NCI-H1436 (cell line): ENCODE measurements around the gene NUP160.
"Not testable (repeated sequence)": the region's sequence is repeated elsewhere in the genome, so short reads cannot be mapped to it uniquely, and the experiment has no call there.

Experiments
- DNase-seq: peaks from one replicate; lab custom pipeline; 2025; lab: John Stamatoyannopoulos, UW

Gene NUP160, protein sequence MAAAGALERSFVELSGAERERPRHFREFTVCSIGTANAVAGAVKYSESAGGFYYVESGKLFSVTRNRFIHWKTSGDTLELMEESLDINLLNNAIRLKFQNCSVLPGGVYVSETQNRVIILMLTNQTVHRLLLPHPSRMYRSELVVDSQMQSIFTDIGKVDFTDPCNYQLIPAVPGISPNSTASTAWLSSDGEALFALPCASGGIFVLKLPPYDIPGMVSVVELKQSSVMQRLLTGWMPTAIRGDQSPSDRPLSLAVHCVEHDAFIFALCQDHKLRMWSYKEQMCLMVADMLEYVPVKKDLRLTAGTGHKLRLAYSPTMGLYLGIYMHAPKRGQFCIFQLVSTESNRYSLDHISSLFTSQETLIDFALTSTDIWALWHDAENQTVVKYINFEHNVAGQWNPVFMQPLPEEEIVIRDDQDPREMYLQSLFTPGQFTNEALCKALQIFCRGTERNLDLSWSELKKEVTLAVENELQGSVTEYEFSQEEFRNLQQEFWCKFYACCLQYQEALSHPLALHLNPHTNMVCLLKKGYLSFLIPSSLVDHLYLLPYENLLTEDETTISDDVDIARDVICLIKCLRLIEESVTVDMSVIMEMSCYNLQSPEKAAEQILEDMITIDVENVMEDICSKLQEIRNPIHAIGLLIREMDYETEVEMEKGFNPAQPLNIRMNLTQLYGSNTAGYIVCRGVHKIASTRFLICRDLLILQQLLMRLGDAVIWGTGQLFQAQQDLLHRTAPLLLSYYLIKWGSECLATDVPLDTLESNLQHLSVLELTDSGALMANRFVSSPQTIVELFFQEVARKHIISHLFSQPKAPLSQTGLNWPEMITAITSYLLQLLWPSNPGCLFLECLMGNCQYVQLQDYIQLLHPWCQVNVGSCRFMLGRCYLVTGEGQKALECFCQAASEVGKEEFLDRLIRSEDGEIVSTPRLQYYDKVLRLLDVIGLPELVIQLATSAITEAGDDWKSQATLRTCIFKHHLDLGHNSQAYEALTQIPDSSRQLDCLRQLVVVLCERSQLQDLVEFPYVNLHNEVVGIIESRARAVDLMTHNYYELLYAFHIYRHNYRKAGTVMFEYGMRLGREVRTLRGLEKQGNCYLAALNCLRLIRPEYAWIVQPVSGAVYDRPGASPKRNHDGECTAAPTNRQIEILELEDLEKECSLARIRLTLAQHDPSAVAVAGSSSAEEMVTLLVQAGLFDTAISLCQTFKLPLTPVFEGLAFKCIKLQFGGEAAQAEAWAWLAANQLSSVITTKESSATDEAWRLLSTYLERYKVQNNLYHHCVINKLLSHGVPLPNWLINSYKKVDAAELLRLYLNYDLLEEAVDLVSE (N-terminal part only)

DNA sequence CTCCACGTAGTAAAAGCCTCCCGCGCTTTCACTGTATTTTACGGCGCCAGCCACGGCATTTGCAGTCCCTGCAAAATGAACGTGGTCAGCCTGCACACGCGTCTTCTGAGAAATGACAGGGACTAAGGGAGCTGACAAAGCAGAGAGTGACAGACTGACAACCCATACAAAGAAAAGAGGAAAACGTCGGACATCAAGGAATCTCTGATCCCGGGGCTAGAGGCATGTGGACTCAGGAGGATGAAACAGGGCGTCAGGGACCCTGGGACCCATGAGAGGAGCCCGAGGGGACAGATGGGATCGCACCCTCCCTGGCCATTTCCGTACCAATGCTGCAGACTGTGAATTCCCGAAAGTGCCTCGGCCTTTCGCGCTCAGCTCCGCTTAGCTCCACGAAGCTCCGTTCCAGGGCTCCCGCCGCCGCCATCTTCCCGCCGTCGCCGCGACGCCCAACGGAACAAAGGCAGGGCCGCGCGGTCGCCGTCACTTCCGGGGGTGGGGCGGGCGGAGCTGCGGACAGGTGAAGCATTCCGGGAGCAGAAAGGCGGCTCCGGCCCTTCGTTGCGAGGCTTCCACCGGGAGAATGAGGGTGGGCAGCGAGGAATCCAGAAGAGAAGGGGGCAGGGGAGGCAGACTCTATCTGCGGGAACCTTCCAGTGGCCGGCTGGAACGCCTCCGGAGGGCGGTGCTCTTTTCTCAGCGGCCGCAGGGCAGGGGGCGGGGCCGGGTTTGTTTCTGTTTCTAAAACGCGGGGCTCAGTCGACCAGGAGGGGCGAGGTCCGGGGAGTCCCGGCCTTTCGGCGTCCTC, at the start of gene NUP160:
Gene NUP160, minus strand, starts transcription at position 459 of the 808 bp plus-strand sequence. Its CDS starts 32 bp downstream, at position 427.
- peak; percentile 58 for DNase-seq

DNA sequence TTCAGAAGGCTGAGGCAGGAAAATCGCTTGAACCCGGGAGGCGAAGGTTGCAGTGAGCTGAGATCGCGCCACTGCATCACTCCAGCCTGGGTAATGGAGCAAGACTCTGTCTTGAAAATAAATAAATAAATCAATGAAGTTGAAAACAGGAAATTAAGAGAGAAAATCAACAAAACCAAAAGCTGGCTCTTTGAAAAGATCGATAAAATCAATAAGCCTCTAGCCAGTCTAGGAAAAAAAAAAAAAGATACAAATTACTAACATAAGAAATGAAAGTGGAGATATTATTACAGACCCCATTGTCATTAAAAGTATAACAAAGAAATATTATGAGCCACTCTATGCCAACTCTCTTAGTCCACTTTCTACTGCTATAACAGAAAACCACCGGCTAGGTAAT, 48.0 kb upstream of the NUP160 start:
- DNase-seq: no peak

DNA sequence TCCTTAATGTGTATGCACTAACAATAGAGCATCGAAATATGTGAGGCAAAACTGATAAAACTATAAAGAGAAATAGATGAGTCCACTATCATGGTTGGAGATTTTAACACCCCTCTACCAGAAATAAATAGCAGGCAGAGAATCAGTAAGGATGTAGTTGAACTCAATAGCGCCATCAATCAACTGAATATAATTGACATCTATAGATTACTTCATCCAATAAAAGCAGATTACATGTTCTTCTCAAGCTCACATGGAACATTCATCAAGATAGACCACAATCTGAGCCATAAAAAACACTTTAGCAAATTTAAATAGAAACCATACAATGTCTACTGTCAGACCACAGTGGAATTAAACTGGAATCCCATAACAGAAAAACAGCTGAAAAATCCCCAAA, 46.9 kb upstream of the NUP160 start:
- no peak for DNase-seq

DNA sequence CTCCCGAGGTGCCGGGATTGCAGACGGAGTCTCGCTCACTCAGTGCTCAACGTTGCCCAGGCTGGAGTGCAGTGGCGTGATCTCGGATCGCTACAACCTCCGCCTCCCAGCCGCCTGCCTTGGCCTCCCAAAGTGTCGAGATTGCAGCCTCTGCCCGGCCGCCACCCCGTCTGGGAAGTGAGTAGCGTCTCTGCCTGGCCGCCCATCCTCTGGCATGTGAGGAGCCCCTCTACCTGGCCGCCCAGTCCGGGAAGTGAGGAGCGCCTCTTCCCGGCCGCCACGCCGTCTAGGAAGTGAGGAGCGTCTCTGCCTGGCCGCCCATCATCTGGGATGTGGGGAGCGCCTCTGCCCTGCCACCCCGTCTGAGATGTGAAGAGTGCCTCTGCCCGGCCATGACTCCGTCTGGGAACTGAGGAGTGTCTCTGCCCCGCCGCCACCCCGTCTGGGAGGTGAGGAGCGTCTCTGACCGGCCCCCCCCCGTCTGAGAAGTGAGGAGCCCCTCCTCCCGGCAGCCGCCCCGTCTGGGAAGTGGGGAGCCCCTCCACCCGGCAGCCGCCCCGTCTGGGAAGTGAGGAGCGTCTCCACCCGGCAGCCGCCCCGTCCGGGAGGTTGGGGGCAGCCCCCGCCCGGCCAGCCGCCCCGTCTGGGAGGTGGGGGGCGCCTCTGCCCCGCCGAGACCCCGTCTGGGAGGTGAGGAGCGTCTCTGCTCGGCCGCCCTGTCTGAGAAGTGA, 44.6 kb upstream of the NUP160 start:
- DNase-seq: not testable (repeated sequence)

DNA sequence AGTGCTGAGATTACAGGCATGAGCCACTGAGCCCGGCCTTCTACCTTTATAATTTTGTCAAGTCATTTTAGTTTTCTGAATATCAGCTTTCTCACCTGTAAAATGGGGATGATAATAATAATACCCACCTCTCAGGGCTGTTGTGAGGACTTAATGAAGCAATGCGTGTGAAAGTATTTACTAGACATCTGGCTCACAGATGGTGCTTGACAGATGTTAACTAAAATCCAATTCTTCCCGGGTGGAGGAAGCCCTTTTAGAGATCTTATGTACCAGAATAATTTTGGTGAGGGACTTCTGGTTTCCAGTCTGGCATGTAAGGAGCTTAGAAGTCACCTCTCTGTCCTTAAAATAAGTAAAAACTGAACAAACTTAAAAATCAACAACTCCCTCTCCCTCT, 43.7 kb upstream of the NUP160 start:
- no peak for DNase-seq

DNA sequence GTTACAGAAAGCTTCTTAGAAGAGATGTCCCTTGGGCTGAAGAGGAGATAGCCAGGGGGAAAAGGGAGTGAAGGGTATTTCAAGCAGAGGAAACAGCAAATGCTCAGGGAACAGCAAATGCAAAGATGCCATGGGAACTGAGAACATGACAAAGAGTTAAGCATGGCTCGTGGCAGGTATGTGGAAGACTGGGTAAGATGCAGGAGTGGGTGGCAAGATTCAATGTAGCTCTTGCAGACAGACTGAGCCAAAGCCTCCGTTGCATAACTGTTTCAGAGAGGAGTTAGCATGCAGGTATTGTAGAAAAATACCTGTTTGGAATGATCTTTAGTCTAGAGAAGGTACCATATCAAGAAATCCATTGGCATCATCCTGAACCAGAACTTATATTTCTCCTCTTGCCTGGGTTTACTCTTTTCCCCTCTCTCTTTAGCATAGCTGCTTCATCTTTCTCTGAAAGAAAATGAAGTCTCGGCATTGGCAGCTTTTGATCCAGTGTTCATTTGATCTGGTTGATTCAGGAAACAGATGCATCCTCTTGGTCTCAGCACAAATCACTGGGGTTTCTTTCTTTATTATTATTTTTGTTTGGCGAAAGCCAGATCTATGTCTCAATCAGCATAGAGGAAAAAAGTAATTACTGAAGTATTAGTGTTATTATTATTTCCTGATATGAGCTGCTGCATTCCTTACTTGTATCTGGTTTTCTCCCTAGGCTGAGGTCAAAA, 41.7 kb upstream of the NUP160 start:
- DNase-seq: no peak

DNA sequence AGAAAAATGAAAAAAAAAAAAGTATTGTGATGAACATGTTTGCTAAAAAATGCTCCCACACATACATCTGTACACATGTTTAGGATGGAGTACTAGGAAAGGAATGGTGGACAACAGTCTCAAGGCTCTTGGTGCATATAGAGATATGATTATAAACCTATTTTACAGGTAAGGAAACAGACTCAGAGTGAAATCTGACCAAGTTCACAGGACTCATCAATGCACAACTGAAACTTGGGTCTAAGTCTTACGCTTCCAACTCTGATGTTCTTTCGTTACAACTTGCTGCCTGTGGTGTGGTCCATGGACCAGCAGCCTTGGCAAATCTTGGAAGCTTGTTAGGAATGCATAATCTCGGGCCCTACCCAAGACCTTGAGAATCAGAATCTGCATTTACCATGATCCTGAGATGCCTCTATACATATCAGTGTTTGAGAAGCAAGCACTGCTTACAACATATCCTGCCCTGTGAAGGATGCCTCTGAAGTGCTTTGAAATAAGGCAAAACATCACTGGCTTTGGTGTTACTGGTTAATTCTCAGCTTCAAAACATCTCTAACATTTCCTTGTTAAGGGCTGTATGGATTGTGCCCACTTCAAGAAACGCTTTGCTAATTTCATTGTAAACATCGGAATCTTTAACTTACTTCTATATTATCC, 39.9 kb upstream of the NUP160 start:
- no peak for DNase-seq

DNA sequence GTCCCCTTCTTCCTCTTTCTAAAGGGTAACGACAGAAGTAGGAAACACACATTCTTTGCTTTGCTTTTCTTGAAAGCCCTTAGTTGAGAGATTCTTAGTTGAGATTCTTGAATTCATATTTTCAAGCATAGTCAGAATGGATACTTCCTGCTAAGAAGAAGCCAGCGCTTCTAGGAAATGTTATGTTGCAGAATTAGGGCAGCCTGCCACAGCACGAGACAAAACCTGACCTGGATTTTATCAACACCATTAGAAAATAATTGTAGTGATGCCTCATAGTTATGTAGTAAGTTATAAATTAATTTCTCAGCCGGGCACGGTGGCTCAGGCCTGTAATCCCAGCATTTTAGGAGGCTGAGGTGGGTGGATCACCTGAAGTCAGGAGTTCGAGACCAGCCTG, 37.9 kb upstream of the NUP160 start:
- no peak for DNase-seq

DNA sequence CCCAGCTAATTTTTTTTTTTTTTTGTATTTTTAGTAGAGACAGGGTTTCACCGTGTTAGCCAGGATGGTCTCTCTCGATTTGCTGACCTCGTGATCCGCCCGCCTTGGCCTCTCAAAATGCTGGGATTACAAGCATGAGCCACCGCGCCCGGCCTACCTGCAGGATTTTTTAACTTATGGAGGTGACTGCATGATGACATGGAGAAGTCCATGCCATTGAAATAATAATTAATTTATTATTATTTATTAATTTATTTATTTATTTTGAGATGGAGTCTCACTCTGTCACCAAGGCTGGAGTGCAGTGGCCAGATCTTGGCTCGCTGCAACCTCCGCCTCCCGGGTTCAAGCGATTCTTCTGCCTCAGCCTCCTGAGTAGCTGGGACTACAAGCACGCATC, 34.3 kb upstream of the NUP160 start:
- DNase-seq: not testable (repeated sequence)

DNA sequence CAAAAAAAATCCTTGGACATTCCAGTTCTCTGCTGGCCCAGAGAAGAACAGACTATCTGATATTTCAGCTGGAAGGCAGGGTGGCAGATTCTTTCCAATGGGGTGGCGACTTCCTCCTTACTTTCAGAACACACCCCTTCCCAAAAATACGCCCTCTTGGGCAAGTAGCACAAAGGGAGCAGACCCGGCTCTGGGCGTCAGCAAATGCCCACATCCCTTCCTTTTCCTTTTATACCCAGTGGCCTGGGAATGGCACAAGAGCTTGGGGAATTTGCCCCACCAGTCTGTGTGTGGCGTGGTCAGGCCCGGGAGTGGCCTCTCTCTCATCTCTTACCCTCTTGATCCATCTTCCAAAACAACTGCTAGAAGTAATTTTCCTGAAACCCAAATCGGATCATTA, 33.0 kb upstream of the NUP160 start:
- DNase-seq: no peak

DNA sequence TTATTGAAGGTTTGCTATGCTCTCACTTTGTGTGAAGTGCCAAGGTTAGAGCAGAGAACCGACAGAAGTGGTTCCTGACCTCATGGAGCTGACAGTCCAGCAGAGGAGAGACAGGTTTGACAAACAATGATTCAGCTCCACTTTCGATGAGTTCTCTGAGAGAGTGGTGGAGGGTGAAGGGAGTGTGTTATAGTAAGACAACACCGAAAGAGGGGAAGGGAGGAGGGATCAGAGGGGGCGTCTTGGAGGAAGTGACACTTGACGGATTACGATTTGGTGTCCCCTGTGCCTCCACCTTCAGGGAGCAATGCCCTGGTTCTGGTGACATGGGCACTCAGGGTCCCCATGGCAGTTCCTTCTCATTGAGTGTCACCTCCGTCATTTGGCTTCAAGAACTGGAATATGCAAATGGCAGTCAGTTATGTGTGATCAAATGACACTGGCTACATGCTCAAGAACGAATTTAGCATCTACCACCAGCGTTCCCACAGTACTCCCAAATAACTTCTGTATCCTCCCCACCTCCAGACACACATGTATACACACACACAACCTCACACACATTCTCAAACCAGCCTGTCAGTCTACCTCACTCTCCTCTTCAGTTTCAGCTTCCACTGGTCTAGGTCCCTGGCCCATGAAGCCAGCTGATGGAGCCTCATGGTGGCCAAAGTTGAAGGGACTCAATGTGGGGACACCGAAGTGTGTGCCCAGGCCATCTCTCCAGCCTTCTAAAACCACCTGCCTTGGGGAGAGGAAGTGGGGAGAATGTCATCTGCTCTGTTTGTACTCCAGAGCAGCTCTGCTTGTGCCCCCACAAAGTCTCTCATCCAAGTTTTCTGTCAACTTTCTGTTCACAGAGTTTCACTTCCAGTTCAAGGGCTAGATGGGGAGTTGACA, 31.4 kb upstream of the NUP160 start:
- DNase-seq: no peak

DNA sequence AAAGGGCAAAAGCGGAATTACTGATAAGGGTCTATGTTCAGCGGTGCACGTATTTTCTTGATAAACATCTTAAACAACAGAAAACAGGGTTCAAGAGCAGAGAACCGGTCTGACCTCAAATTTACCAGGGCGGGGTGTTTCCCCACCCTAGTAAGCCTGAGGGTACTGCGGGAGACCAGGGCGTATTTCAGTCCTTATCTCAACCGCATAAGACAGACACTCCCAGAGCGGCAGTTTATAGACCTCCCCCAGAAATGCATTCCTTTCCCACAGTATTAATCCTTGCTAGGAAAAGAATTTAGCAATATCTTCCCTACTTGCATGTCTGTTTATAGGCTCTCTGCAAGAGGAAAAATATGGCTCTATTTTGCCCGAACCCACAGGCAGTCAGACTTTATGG, 27.7 kb upstream of the NUP160 start:
- DNase-seq: not testable (repeated sequence)

DNA sequence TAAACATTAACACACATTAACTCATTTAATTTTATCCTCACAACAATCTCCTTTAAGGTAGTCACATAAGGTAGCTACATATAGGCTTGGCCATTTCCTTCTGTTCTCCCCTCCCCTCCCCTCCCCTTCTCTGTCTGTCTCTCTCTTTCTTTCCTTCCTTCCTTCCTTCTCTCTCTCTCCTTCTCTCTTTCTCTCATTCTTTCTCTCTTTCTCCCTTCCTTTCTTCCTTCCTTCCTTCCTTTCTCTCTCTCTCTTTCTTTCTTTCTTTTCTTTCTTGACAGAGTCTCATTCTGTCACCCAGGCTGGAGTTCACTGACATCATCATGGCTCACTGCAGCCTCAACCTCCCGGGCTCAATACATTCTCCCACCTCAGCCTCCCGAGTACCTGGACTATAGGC, 22.3 kb upstream of the NUP160 start:
- DNase-seq: no peak

DNA sequence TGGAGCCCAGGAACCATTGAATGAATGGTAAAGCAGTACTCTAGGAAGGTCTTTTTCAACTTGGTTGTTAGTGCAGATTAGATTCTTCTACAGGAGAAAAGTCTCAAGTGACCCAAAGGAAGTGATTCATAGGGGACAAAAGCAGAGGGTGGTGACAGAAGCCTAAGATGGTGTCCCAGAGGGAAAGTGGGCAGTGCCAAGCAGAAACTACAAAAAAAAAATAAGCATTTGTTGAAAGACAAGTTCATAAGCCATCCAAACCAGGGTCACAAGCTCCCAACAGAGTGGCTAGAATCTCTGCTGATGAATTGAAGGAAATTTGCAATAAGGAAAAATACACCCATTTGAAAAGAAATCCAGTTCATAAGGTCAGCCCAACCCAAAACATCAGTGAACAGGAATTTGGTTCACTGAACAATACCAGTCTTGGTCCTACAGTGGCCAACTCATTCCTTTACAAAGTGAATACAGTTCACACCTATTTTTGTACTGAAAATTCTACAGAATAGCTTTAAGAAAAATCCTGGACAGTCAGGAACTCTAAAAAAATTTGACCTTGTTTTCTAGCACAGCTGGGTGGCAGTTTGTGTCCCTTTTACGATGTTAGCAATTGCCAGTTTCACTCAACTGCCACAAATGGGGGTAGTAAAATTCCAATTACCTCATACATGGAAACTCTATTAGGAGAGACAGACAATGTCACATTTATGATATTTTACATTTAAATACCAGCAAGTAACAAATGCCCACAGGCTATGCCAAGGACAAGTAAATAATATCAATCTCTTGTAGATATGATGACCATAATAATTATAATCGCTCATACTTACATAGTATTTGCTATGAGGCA, 21.6 kb upstream of the NUP160 start:
- no peak for DNase-seq

DNA sequence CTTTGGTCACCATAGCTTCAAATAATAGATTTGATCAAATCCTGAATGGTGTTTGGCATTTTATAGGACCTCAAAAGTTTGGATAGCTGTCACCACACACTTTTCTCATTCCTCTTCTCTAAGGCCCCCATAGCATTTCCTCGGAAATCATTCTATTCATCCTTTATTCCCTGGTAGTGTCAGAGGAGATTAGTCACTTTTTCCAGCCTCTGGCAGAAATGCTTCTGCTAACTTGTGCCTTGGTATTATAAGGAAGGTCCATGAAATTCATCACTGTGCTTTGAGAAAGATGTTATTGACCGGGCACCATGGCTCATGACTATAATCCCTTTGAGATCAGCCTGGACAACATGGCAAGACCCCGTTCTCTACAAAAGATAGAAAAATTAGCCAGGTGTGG, 19.7 kb upstream of the NUP160 start:
- no peak for DNase-seq

DNA sequence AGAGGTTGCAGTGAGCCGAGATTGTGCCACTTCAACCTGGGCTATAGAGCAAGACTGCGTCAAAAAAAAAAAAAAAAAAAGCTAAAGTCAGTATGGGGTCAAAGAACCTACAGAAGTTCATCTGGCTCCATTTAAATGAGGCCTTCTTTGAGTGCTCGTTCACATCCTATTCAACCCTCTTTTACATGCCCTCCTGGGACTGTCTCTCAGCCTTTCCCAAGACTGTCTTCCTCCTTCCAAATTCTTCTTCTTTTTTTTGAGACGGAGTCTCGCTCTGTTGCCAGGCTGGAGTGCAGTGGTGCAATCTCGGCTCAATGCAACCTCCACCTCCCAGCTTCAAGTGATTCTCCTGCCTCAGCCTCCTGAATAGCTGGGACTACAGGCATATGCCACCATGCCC, 18.7 kb upstream of the NUP160 start:
- DNase-seq: not testable (repeated sequence)

DNA sequence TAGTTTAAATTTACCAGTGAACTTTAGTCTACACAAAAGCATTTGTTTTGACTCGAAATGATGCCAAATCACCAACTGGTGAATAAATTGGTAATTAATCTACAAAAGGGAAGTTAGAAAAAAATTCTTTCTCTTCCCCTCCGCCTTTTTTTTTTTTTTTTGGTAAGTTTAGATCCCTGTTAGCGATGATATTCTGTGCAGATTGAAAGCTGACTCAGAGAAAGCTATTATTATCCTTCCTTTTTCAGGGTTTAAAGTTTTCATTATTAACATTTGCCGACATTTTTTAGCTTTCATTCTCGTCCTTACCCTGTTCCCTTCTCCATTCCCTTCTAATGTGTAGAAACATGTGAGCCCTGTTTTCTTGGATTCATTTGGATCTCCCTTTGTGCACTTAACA, 16.8 kb upstream of the NUP160 start:
- no peak for DNase-seq
